Uterus (tissue), 2 donors: ENCODE measurements around the gene RPL18.

Experiments used
- POLR2A ChIP-seq, 2 donors: fragments of 450-650 bp; IDR thresholded peaks; one replicate each; pipeline ENCODE4 v1.6.1; 2016; ENCODE audit warnings: antibody characterized with exemption in 2 of 2, mild to moderate bottlenecking in 1 of 2, moderate library complexity in 1 of 2
- TF ChIP-seq, protein P1 (sequence below), 4 experiments: fragments of 200-600 bp in 2 of 4; fragments of 450-650 bp in 2 of 4; sonication (generic) in 2 of 4; IDR thresholded peaks; one replicate each; pipeline ENCODE4 v1.5.1; 2016 to 2019; ENCODE audit warnings: antibody characterized with exemption in 4 of 4, mild to moderate bottlenecking in 2 of 4, moderate library complexity in 1 of 4

GRCh38 chr19:48569814-48570213 is 49.2 kb downstream of the RPL18 start:
- TF ChIP-seq, protein P1, sequence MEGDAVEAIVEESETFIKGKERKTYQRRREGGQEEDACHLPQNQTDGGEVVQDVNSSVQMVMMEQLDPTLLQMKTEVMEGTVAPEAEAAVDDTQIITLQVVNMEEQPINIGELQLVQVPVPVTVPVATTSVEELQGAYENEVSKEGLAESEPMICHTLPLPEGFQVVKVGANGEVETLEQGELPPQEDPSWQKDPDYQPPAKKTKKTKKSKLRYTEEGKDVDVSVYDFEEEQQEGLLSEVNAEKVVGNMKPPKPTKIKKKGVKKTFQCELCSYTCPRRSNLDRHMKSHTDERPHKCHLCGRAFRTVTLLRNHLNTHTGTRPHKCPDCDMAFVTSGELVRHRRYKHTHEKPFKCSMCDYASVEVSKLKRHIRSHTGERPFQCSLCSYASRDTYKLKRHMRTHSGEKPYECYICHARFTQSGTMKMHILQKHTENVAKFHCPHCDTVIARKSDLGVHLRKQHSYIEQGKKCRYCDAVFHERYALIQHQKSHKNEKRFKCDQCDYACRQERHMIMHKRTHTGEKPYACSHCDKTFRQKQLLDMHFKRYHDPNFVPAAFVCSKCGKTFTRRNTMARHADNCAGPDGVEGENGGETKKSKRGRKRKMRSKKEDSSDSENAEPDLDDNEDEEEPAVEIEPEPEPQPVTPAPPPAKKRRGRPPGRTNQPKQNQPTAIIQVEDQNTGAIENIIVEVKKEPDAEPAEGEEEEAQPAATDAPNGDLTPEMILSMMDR (IDR thresholded peaks at IDR 0.05): no peak
- TF ChIP-seq POLR2A (IDR thresholded peaks at IDR 0.05): no peak
